Measurements from ENCODE around the gene LGALSL.
A peak's percentile ranks its signal among the peaks of the same experiment; 100 is the strongest.

- TF ChIP-seq CTCF (IDR thresholded peaks at IDR 0.05) (no peak), POLR2A (IDR thresholded peaks at IDR 0.05) (no peak), POLR2AphosphoS5 (IDR thresholded peaks at IDR 0.05) (peak; percentile 30)
Observed at GRCh38 chr2:64477979-64478378, 24.0 kb downstream of the LGALSL start.
